GM12874 (cell line): Measurements from ENCODE around the gene FLT3LG.

ENCODE experiments used
- TF ChIP-seq, protein P1 (sequence below): IDR thresholded peaks from 2 replicates; pipeline ENCODE4 v1.5.1; 2011; ENCODE audit warnings: low read depth, mild to moderate bottlenecking, control low read depth, low read length, moderate library complexity; ENCODE audit not compliant: insufficient read depth

Gene FLT3LG

GRCh38 chr19:49451430-49452181, 22.4 kb upstream of the FLT3LG start, which contains the start of gene PIH1D1:
PIH1D1 (minus strand) TSS chr19:49451814; CDS start chr19:49451574, 240 bp downstream.
- TF ChIP-seq, protein P1, sequence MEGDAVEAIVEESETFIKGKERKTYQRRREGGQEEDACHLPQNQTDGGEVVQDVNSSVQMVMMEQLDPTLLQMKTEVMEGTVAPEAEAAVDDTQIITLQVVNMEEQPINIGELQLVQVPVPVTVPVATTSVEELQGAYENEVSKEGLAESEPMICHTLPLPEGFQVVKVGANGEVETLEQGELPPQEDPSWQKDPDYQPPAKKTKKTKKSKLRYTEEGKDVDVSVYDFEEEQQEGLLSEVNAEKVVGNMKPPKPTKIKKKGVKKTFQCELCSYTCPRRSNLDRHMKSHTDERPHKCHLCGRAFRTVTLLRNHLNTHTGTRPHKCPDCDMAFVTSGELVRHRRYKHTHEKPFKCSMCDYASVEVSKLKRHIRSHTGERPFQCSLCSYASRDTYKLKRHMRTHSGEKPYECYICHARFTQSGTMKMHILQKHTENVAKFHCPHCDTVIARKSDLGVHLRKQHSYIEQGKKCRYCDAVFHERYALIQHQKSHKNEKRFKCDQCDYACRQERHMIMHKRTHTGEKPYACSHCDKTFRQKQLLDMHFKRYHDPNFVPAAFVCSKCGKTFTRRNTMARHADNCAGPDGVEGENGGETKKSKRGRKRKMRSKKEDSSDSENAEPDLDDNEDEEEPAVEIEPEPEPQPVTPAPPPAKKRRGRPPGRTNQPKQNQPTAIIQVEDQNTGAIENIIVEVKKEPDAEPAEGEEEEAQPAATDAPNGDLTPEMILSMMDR = no peak

DNA sequence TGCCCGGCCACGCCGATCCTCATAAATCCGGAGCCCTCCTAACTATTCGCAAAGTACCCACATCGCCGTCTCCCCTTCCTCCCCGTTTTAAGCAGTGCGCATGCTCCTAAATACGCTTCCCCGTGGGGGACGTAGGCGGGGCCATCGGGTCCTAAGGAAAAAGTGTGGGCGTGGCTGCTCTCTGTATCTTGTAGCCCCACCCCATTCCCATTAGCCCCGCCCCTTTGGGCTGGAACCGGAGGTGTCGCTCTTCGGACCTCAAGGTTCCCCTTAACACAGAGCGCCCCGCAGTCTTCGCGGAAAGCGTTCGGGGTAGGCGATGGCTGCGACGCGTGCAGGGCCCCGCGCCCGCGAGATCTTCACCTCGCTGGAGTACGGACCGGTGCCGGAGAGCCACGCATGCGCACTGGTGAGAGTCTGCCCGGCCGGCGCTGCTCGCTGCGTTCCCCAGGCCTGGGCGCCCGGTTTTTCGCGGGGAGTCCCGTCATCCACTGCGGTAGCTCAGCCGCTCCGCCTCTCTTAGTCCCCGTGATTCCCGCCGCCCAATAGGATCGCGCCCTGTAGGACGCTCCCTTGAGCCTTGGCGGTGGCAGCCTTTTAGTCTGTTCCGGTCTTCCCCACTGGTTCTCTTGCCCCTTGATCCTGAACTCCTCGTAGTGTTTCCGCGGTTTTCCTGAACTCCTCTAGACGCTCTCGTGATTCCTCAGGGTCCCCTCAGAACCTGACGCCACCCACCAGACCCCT, 20.8 kb upstream of the FLT3LG start, which contains the start of gene ALDH16A1:
Gene ALDH16A1, plus strand, starts transcription at position 213 of the 744 bp plus-strand sequence. Its CDS starts 107 bp downstream, at position 320.
- TF ChIP-seq, protein P1 = no peak

DNA sequence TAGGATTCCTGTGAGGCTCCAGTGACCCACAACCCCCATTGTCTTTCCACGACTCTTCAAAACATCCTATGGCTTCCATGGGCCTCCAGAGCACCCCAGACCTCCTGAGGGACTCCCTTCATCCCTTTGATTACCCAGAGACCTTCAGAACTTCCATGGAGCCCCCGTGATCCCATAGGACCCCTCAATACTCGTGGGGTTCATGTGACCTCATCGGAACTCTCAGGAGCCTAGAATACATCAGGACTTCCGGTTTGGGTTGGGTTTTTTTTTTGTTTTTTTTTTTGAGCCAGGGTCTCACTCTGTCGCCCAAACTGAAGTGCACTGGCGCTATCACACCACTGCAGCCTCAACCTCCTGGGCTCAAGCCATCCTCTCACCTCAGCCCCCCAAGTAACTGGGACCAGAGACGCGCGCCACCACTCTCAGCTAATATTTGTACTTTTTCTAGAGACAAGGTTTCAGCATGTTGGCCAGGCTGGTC, 20.2 kb upstream of the FLT3LG start:
- TF ChIP-seq, protein P1 = no peak

- TF ChIP-seq, protein P1 = no peak
These were observed 18.2 kb upstream of the FLT3LG start for GRCh38 chr19:49455773-49456172.

GRCh38 chr19:49456326-49456725, 17.7 kb upstream of the FLT3LG start:
- TF ChIP-seq, protein P1 = no peak

GRCh38 chr19:49458567-49458903, 15.5 kb upstream of the FLT3LG start:
- TF ChIP-seq, protein P1 = no peak

DNA sequence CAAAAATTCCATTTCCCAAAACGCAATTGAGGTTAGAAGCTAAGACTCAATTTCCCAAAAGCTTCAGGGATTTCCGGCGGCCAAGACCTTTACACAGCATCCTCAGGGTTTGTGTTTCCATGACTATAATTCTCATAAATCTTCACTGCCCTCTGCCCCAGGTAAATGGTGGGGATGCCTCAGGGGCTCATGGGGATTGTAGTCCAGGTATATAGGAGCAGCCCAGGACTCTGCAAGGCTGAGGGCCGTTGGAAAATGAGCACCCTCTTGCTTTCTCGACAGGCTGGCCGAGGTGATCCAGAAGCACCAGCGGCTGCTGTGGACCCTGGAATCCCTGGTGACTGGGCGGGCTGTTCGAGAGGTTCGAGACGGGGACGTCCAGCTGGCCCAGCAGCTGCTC, 14.6 kb upstream of the FLT3LG start:
- TF ChIP-seq, protein P1 = no peak
